DMS79 treated with DMSO at 0.1 percent for 48 hours (cell line): ENCODE data around the gene PHACTR3.
"Not testable (repeated sequence)": the region's sequence is repeated elsewhere in the genome, so short reads cannot be mapped to it uniquely, and the experiment has no call there.

Source experiments
- DNase-seq: peaks from one replicate; lab custom pipeline; 2025; lab: John Stamatoyannopoulos, UW

Gene PHACTR3

GRCh38 chr20:59829054-59829785 lies 224.9 kb downstream of the PHACTR3 start:
- no peak for DNase-seq

GRCh38 chr20:59829786-59830664 lies 225.7 kb downstream of the PHACTR3 start:
- no peak for DNase-seq

DNA sequence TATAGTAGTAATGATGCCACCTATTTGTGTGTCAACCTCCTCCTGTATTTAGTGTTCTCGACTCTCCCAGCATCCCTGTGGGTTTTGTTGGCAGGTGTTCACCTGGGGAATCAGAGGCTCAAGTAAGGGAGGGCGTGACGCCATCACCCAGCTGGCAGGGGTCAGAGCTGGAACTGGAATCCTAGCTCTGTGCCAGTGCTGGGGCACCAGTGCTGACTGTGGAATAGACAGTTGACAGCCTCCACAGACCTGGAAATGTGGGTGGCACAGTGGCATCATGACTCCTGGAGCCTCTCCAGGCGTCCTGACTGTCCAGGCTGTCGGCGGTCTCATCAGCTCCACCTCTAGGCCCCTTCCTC lies 226.3 kb downstream of the PHACTR3 start:
- DNase-seq: peak; percentile 10

GRCh38 chr20:59831024-59831915 lies 226.9 kb downstream of the PHACTR3 start:
- DNase-seq: no peak

DNA sequence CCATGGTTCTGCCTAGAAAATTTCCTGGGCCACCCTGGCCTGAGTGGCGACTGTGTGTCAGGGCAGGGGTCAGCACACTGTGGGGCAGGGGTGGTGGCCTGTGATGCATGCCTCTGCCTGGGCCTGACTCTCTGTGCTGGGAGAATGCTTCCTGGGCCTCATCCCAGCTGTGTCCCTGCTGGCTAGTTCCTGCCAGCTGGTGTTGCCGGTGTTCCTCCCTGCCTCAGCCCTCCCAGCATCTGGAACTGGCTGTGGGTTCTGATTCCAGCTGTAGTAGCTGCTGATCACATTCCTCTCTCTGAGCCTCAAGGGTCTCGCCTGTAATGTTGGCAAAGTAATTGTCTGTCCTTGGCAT lies 227.6 kb downstream of the PHACTR3 start:
- DNase-seq: no peak

DNA sequence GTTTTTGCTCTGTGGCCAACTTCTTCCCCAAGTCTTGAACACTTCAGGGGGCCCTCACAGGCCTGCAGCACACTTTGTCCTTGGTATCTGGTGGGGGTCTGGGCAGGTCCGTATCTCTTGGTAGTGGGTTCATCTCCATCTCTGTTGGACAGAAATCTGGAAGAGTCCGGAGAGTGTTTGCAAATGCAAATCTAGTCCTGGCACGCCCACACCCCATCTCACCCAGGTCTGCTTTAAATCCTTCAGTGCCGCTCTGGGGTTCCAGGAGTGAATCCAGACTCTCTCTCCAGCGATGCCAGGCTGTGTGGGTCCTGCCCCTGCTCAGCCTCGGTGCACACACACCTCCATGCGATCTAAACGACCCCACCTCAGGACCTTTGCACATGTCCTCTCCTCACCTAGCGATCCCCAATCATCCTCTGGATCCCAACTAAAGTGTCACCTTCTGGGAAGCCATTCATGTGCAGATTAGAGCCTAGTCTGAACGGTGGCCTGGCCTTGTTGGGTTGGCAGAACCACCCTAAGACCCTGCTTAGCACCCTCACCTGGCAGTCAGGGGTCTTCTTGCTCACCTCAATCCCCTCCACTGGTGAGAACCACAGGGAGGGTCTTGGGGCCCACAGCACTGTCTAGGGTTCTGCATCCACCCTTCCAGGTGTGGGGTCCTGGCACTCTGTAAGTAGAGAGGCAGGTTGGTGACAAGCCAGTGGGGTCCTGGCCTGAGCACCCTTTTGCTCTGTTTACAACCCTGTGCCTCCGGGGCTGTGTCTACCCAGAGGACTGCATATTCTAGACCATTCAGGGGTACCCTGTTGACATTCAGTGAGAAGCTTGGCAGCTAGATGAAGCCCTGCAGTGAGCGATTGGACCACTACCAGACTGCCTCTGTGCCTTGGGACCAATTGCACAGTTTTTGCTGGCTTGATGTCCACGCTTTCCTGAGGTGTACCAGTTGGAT lies 228.3 kb downstream of the PHACTR3 start:
- DNase-seq: no peak

DNA sequence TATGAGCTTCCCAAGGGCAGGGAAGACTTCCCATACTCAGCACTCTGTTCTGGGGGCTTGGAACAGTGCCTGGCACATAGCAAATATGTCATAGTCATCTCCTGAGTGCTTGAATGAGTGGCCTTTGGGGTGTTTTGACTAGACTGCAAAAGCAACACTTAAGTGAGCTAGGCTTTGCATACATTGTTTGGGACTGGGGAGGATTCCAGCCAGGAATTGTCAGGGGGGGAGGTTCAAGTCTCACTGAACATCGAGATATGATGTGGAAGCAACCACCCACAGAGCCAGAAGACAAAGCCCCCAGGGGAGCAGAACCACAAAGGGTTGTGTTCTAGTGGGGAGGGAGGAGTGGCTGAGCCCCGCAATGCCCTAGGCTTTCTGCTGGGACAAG lies 230.7 kb downstream of the PHACTR3 start:
- no peak for DNase-seq

- peak; percentile 90 for DNase-seq
Measured at GRCh38 chr20:59835448-59836395, 231.4 kb downstream of the PHACTR3 start.

GRCh38 chr20:59836767-59837166 lies 232.4 kb downstream of the PHACTR3 start:
- DNase-seq: peak; percentile 59

DNA sequence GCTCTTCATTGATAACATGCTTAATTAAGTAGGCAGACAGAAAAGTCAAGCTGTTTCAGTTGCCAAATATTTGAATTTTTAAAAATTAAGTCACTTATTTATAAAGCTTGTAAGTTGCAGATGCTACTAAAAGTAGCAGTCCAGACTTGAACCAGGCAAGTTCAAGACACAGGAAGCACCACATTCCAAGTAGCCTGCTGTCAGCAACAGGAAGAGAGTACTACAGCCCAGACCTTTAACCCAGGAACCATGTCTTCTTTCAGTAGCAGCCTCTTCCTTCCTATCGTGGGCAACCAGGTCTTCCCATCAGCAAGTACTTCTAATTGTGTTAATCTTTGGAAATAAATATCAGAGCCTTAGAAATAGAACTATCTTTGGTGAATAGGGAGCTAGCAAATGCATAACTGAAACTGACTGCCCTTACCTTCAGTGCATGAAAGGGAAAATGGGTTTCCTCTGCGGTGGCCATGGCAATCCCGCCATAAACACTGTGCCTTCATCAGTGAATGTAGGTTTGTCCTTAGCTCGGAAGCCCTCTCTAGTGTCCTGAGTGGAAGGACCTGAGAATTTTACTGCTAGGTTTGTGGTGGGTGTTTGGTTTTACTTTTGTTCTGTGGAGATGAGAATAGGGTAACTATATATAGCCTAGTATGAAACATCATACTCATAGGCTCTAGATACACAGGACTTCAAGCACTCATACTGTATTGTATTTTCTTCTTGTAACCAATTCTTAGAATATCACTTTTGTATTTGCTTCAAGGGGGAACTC lies 233.5 kb downstream of the PHACTR3 start:
- DNase-seq: no peak

- no peak for DNase-seq
Measured at GRCh38 chr20:59839400-59839799, 235.1 kb downstream of the PHACTR3 start.

DNA sequence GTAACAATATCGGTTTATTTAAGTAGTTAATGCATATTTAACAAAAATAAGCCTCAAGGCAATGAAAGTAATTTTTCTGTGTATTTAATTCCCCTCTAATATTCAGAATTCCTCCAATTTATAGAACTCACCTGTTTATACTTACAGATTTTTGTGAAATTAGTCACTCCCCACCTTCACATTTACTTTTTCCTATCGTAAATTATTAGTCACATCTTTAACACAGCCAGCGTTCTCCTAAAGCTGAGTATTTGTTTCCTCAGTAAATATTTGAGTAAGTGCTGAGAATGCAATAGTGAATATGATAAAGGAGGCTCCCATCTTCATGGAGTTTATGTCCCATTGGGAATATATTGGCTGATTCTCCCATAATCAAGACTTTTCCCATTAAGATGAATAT lies 241.1 kb downstream of the PHACTR3 start:
- no peak for DNase-seq

DNA sequence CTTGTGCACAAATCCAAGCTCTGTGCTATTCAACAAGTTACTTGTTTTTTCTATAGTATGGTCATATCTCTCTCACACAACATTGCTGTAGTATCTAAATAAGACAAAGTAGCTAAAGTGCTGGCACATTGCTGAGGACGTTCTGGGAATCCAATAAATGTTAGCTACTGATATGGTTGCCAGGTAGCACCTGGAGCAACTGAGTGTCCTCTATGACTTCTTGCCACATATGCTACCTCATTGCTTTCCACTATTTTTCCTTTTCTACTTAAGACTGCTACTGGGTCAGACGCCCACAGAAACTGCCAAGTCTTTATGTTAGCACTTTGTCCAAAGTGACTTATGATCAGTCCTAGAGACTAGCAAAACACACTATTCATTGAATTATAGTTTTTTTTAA lies 243.8 kb downstream of the PHACTR3 start:
- no peak for DNase-seq

GRCh38 chr20:59850018-59850641 lies 245.8 kb downstream of the PHACTR3 start:
- DNase-seq: peak; percentile 68

DNA sequence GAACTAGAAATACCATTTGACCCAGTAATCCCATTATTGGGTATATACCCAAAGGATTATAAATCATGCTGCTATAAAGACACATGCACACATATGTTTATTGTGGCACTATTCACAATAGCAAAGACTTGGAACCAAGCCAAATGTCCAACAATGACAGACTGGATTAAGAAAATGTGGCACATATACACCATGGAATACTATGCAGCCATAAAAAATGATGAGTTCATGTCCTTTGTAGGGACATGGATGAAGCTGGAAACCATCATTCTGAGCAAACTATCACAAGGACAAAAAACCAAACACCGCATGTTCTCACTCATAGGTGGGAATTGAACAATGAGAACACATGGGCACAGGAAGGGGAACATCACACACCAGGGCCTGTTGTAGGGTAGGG lies 252.2 kb downstream of the PHACTR3 start:
- DNase-seq: not testable (repeated sequence)

- DNase-seq: not testable (repeated sequence)
Measured at GRCh38 chr20:59856941-59857340, 252.6 kb downstream of the PHACTR3 start.

- no peak for DNase-seq
Measured at GRCh38 chr20:59857966-59858365, 253.6 kb downstream of the PHACTR3 start.

GRCh38 chr20:59858425-59858824 lies 254.1 kb downstream of the PHACTR3 start:
- no peak for DNase-seq

DNA sequence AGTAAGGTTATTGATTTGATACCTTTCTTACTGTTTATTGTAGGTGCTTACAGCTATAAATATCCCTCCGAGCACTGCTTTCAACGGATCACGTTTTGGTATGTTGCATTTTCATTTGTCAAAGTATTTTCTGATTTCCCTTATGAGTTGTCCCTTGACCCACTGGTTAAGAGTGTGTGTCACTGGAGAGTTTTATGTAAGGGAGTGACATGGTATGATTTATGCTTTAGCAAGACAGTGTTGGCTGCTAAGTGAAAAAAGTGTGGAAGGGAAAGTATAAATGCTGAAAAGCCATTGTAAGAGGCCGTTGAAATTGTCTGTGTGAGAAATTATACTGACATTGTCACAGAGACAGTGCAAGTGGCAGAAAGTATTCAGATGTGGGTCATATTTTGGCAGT lies 257.1 kb downstream of the PHACTR3 start:
- no peak for DNase-seq
